Stimulated activated naive CD8-positive, alpha-beta T cell treated with anti-CD3 and anti-CD28 coated beads, Interleukin-15, amount 100 ng/mL, for 72 hours (primary cell): ENCODE results near the gene ZNF423.

Experiments used
- ATAC-seq: fragments of 150-1000 bp; cut with Tn5 transposase; 2 replicates; pipeline ENCODE4 v1.10.0; 2021; ENCODE audit warnings: mild to moderate bottlenecking, moderate library complexity
- DNase-seq, 2 donors: peaks; one replicate each; pipeline ENCODE4 v3.0.0; 2021 to 2022
- H3K27ac Mint-ChIP-seq, 2 donors: one replicate each; pipeline ENCODE4 v1.8.0; 2022; ENCODE audit warnings: mild to moderate bottlenecking in 2 of 2, mixed read lengths in 2 of 2, moderate library complexity in 2 of 2
- H3K27me3 Mint-ChIP-seq: one replicate; pipeline ENCODE4 v1.8.0; 2022; ENCODE audit warnings: mixed read lengths
- H3K4me1 Mint-ChIP-seq: one replicate; pipeline ENCODE4 v1.8.0; 2022; ENCODE audit warnings: mild to moderate bottlenecking, mixed read lengths
- H3K4me3 Mint-ChIP-seq, 2 donors: one replicate each; pipeline ENCODE4 v1.8.0; 2022; ENCODE audit warnings: mild to moderate bottlenecking in 2 of 2, mixed read lengths in 2 of 2, moderate library complexity in 1 of 2
- H3K9me3 Mint-ChIP-seq, 2 donors: one replicate each; pipeline ENCODE4 v1.8.0; 2022; ENCODE audit warnings: mixed read lengths in 2 of 2

ZNF423 gene

GRCh38 chr16:49531931-49532840 lies 323.7 kb downstream of the ZNF423 start:
- ATAC-seq (no peak), DNase-seq (no peak)
- Mint-ChIP-seq H3K9me3 (no peaks in the 10 kb centered on the region), H3K4me3 (no peak overlapping the region), H3K27me3 (no peaks in the 10 kb centered on the region), H3K4me1 (peaks cover 16% of the 10 kb centered on the region), H3K27ac (no peak overlapping the region)

DNA sequence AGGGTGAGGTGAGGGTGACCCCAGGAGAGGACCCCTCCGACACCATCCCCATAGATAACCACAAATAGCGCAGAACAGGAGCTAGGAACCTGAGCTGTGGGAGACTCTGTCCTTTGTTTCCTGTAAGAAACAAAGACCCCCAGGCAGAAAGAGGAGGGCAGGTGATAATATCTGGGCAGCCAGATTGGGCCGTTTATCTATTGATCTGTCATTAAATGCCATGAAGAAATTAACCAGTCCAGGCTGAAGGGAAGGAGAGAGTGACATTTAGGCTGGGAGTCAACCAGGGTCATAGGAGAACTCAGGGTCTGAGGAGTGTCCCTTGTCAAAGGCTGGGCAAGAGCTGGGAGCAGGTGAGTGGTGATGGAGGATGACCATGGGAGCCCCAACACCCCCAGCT lies 324.5 kb downstream of the ZNF423 start:
- Mint-ChIP-seq H3K4me3 (no peak overlapping the region), H3K27me3 (no peaks in the 10 kb centered on the region), H3K9me3 (no peaks in the 10 kb centered on the region), H3K27ac (no peak overlapping the region), H3K4me1 (peaks cover 17% of the 10 kb centered on the region)
- no peak for DNase-seq
- ATAC-seq = no peak

DNA sequence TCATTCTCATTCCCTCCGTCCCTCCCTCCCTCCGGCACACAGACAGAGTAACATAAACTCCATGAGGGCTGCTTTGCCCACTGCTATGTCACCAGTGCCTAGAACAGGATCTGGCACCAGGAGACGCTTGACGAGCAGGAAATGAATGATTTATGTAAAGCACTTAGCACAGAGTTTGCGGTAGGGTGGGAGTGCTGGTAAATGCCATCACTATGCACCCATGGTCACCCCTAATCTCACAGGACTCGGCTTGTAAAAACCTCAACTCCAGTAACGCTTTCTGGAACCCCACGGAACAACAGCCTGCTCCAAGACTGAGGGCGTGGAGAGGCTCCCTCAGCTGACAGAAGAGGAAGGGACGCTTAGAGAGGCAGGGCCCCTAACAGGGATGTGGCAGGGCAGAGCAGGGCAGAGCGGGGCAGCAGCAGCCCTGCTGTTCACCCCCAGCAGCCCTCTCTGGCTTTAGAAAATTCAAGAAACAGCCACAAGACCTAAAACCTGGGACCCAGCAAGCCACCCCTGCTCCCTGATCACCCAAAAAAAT lies 325.4 kb downstream of the ZNF423 start:
- DNase-seq (no peak), ATAC-seq (no peak)
- Mint-ChIP-seq H3K27ac (peak overlapping the region in 1 of 2 donors; percentile 14), H3K4me1 (peaks cover 17% of the 10 kb centered on the region), H3K4me3 (no peak overlapping the region), H3K27me3 (no peaks in the 10 kb centered on the region), H3K9me3 (no peaks in the 10 kb centered on the region)

DNA sequence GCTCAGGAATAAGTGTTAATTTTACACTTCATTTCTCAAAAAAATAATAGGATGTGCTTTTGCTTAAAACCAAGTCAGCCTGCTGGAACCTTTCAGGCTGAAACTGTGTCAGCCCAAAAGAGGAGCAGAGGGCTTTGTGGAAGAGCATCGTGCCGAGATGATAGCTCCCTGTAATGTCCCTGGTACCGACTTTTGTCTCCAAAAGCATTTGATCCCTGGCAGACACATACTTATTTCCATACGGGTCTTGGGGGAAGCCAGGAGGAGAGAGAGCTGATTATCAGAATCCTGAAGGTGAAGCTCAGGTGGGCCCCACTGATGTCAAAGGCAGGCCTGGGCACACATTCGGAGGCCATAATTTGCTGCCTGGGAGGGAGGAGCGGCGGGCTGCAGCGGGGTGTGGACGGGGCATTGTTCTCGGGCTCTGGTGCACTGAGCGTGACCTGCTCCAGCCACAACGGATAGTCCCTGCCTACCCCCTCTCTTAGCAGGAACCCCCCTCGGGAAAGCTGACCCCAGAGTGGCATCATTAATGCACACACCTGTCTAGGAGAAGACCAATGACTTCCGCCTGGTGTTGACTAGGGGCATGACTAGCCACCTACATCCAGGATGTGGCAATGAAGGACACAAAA lies 326.4 kb downstream of the ZNF423 start:
- ATAC-seq (no peak), DNase-seq (no peak)
- Mint-ChIP-seq H3K9me3 (no peaks in the 10 kb centered on the region), H3K4me3 (no peak overlapping the region), H3K27me3 (no peaks in the 10 kb centered on the region), H3K4me1 (peaks cover 17% of the 10 kb centered on the region), H3K27ac (no peak overlapping the region)

GRCh38 chr16:49528866-49529288 lies 327.0 kb downstream of the ZNF423 start:
- ATAC-seq = no peak

DNA sequence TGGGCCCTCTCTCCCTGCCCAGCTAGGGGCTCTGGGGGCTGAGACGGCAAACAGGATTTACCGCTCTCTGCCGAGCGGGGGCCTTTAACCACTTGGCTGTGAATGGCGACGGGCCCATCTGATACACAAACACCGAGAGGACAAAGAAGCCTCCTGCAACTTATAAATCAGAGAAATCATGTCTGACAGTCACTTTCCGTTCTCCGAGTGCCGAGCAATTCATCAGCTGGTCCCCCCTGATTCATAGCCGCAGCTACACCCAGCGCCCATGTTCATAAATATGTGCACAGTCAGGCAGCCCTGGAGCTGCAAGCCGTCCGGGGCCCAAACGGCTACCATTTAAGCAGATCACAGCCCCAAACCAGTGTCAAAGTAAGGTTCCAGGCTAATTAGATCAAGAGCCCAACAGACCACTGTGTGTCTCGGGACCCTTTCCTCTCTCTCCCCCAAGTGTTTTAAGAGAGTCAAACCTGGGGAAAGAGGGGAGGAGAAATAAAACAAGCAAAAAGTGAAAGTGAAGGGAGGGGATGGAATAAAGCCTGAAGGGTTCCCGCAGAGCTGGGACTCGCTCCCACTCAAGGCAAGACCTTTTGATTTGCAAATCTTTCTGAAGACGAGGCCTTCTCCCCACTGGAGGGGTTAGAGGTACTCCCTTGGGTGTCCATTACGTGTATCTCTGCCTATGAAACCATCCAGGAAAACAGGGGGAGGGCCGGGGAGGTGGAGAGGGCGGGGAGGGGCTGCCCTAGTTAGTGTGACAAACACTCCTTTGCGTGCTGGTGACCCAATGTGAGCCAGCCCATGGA lies 327.6 kb downstream of the ZNF423 start:
- Mint-ChIP-seq H3K27ac (peak overlapping the region; percentile 62 to 85), H3K9me3 (no peaks in the 10 kb centered on the region), H3K4me3 (peak overlapping the region; percentile 77 to 82), H3K4me1 (peaks cover 17% of the 10 kb centered on the region), H3K27me3 (no peaks in the 10 kb centered on the region)
- DNase-seq (peak; percentile 5 to 17), ATAC-seq (peak; percentile 56)

More at GRCh38 chr16:49528866-49529288, 327.0 kb downstream of the ZNF423 start:
- Mint-ChIP-seq H3K4me1 (peaks cover 17% of the 10 kb centered on the region), H3K27ac (peak overlapping the region in 1 of 2 donors; percentile 85), H3K9me3 (no peaks in the 10 kb centered on the region), H3K4me3 (peak overlapping the region; percentile 77 to 82), H3K27me3 (no peaks in the 10 kb centered on the region)
- DNase-seq = no peak

DNA sequence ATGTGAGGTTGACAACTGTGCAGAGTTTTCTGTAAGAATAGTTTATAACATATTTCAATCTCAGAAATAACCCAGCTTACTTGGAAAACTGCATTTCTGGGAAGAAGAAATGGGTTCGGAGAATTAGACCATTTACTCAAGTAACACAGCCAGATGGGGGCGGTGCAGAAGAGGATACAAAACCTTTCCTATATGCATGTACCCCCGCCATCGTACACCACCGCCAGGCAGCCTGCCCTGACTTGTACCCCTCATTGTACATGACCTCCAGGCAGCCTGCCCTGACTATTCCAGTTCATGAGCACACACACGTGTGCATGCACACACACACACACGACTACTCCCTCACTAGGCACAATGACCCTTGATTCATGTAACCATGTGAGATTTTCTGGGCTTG lies 328.3 kb downstream of the ZNF423 start:
- Mint-ChIP-seq H3K4me3 (peak overlapping the region; percentile 77 to 82), H3K27me3 (no peaks in the 10 kb centered on the region)

GRCh38 chr16:49526860-49527365 lies 329.0 kb downstream of the ZNF423 start:
- Mint-ChIP-seq H3K4me1 (peaks cover 17% of the 10 kb centered on the region), H3K4me3 (no peak overlapping the region), H3K27me3 (no peaks in the 10 kb centered on the region), H3K27ac (no peak overlapping the region), H3K9me3 (no peaks in the 10 kb centered on the region)
- ATAC-seq (no peak), DNase-seq (no peak)

More for the DNA sequence above, 328.3 kb downstream of the ZNF423 start:
- H3K27ac Mint-ChIP-seq = peak overlapping the region; percentile 62 to 85
- H3K9me3 Mint-ChIP-seq = no peaks in the 10 kb centered on the region
- DNase-seq = no peak
- peak; percentile 6 for ATAC-seq
- H3K4me1 Mint-ChIP-seq = peaks cover 17% of the 10 kb centered on the region

GRCh38 chr16:49524947-49525315 lies 331.0 kb downstream of the ZNF423 start:
- Mint-ChIP-seq H3K9me3 (no peaks in the 10 kb centered on the region), H3K27ac (no peak overlapping the region), H3K4me3 (no peak overlapping the region)

GRCh38 chr16:49524216-49524946 lies 331.5 kb downstream of the ZNF423 start:
- ATAC-seq (no peak), DNase-seq (no peak)
- Mint-ChIP-seq H3K4me1 (peaks cover 17% of the 10 kb centered on the region), H3K27me3 (no peaks in the 10 kb centered on the region), H3K9me3 (no peaks in the 10 kb centered on the region), H3K4me3 (no peak overlapping the region), H3K27ac (peak overlapping the region in 1 of 2 donors; percentile 51)

More at GRCh38 chr16:49524947-49525315, 331.0 kb downstream of the ZNF423 start:
- Mint-ChIP-seq H3K27me3 (no peaks in the 10 kb centered on the region), H3K4me1 (peaks cover 17% of the 10 kb centered on the region)
- DNase-seq (no peak), ATAC-seq (no peak)

- ATAC-seq (no peak), DNase-seq (no peak)
- H3K27ac Mint-ChIP-seq = peak overlapping the region in 1 of 2 donors; percentile 51
- H3K9me3 Mint-ChIP-seq = no peaks in the 10 kb centered on the region
- no peak overlapping the region for H3K4me3 Mint-ChIP-seq
- H3K4me1 Mint-ChIP-seq = peaks cover 15% of the 10 kb centered on the region
- no peaks in the 10 kb centered on the region for H3K27me3 Mint-ChIP-seq
These were observed 332.3 kb downstream of the ZNF423 start for GRCh38 chr16:49523435-49524159.

DNA sequence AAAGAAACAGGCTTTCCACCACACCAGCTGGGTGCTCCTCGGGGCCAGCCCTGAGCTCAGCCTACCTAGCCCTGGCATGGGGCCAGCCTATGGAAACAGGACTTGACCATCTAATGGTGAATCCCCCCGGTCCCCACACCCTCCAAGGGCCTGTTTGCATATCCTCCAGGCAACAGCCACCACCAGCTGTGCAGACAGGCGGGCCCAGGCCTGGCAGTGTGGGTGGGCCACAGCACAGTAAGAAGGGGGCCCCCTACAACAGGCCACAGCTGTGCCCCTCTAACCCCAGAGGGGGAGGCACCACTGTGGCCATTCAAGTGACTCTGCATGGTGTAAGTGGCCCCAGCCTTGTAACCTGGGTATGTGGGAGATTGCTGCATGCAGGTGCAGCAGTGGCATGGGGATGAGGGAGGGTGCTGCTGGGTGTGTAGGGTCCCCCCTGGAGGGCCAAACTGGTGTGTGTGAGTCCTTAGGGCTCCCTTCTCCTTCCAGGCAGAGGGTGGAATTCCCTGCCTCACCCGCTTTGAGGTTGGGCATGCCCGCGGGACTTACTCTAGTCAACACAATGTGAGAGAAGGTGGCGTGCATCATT lies 334.1 kb downstream of the ZNF423 start:
- Mint-ChIP-seq H3K9me3 (no peaks in the 10 kb centered on the region), H3K4me1 (no peaks in the 10 kb centered on the region), H3K27me3 (no peaks in the 10 kb centered on the region), H3K27ac (no peak overlapping the region), H3K4me3 (no peak overlapping the region)
- DNase-seq = no peak
- peak; percentile 19 for ATAC-seq

- no peak for ATAC-seq
- Mint-ChIP-seq H3K27ac (no peak overlapping the region), H3K9me3 (no peaks in the 10 kb centered on the region), H3K4me3 (no peak overlapping the region), H3K4me1 (no peaks in the 10 kb centered on the region), H3K27me3 (no peaks in the 10 kb centered on the region)
- no peak for DNase-seq
These were observed 335.3 kb downstream of the ZNF423 start for GRCh38 chr16:49520492-49521038.
